ENCODE data around the gene COA1. TPM values are rescaled to one million over a fixed set of nuclear protein-coding genes. Genes with fewer than 3 reads are reported as not detected.

COA1 gene
- total and polyA plus RNA-seq, 2 donors (not counting 1 experiment from before 2014, with no cell fraction given), result 28.7 to 72.7 TPM

- Histone ChIP-seq H3K9ac (ENCODE audit: low read length) (no peak overlapping the region), H3K4me2 (replicated peaks; ENCODE audit: low read depth, low read length, poor library complexity, severe bottlenecking) (no peak overlapping the region), H3K27ac (ENCODE audit: low read length in 2 of 2) (peak overlapping the region in 1 of 2 donors; percentile 68), H3K4me1 (ENCODE audit: control insufficient read depth in 2 of 2, insufficient read depth in 2 of 2, low read length in 2 of 2) (peaks cover 28 to 34% of the 10 kb centered on the region in 2 donors), H3K79me2 (ENCODE audit: control insufficient read depth, insufficient read depth, low read length) (peaks cover 57% of the 10 kb centered on the region), H4K20me1 (ENCODE audit: control insufficient read depth, insufficient read depth, low read length, poor library complexity, severe bottlenecking) (peaks cover 15% of the 10 kb centered on the region), H3K9me3 (ENCODE audit: control extremely low read depth in 1 of 3, control insufficient read depth in 2 of 3, insufficient read depth in 1 of 3, low read length in 2 of 3) (peaks cover 0 to 4% (median 0%) of the 10 kb centered on the region in 3 donors), H3K27me3 (replicated peaks in 1 of 4; ENCODE audit: control extremely low read depth in 1 of 4, control insufficient read depth in 3 of 4, insufficient read depth in 4 of 4, low read length in 3 of 4) (no peaks in the 10 kb centered on the region), H3K36me3 (replicated peaks in 1 of 2; ENCODE audit: control extremely low read depth in 1 of 2, control insufficient read depth in 1 of 2, extremely low read depth in 1 of 2, insufficient read depth in 2 of 2, low read length in 1 of 2) (peaks cover 0 to 69% of the 10 kb centered on the region in 2 experiments), H2AFZ (ENCODE audit: insufficient read depth, low read depth, low read length, poor library complexity, severe bottlenecking) (no peak overlapping the region), H3K4me3 (ENCODE audit: control extremely low read depth in 1 of 5, extremely low read depth in 1 of 5, insufficient read depth in 1 of 5, low read depth in 2 of 5, low read length in 4 of 5) (no peak overlapping the region)
- no peak for TF ChIP-seq EZH2 (IDR thresholded peaks at IDR 0.05; ENCODE audit: borderline replicate concordance, insufficient read depth, low read depth, low read length, poor library complexity, severe bottlenecking)
- TF ChIP-seq CTCF (IDR thresholded peaks at IDR 0.05), result no peak
- ChIA-PET POLR2A (interaction anchor here (1.5 kb wide), 1 partner anchor 10 kb away, joined by 3 read pairs; no protein-coding TSS in a partner anchor), CTCF (interaction anchor here (1.7 to 2.5 kb wide), 3 partner anchors 17 to 67 kb away, joined by 7 to 13 read pairs (median 10); partner anchors contain the start of gene STK17A)
- ATAC-seq (ENCODE audit: low read depth) (no peak), DNase-seq (no peak)
- Mint-ChIP-seq H3K9me3 (ENCODE audit: insufficient read depth) (no peaks in the 10 kb centered on the region), H3K4me3 (no peak overlapping the region), H3K27me3 (no peaks in the 10 kb centered on the region), H3K4me1 (peaks cover 67% of the 10 kb centered on the region), H3K27ac (peak overlapping the region; percentile 75)
- whole genome bisulfite sequencing (ENCODE audit: insufficient coverage), result 93% methylated on average over 4 of the region's 4 CpGs
- intact Hi-C loops (cut with micrococcal nuclease), result no loop called here
Observed at GRCh38 chr7:43632746-43633145, 96.6 kb downstream of the COA1 start.

DNA sequence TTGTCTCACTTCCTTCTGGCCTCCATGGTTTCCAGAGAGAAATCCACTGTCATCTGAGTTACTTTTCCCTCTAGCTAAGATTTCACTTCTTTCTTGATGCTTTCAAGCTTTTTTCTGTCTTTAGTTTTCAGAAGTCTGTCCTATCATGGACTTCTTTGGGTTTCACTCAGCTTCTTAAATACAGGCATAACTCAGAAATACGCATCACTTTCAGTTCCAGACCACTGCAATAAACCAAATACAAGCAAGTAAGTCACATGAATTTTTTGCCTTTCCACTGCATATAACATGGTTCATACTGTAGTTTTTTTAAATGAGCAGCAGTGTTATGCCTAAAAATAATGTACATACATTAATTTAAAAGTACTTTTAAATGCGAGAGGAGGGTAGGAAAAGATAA, 97.8 kb downstream of the COA1 start:
- Histone ChIP-seq H3K4me2 (replicated peaks; ENCODE audit: low read depth, low read length, poor library complexity, severe bottlenecking) (no peak overlapping the region), H3K9ac (ENCODE audit: low read length) (no peak overlapping the region), H3K4me3 (ENCODE audit: control extremely low read depth in 1 of 5, extremely low read depth in 1 of 5, insufficient read depth in 1 of 5, low read depth in 2 of 5, low read length in 4 of 5) (no peak overlapping the region), H4K20me1 (ENCODE audit: control insufficient read depth, insufficient read depth, low read length, poor library complexity, severe bottlenecking) (peaks cover 15% of the 10 kb centered on the region), H3K36me3 (replicated peaks in 1 of 2; ENCODE audit: control extremely low read depth in 1 of 2, control insufficient read depth in 1 of 2, extremely low read depth in 1 of 2, insufficient read depth in 2 of 2, low read length in 1 of 2) (peaks cover 0 to 67% of the 10 kb centered on the region in 2 experiments), H3K4me1 (ENCODE audit: control insufficient read depth in 2 of 2, insufficient read depth in 2 of 2, low read length in 2 of 2) (peaks cover 17 to 23% of the 10 kb centered on the region in 2 donors), H3K79me2 (ENCODE audit: control insufficient read depth, insufficient read depth, low read length) (peaks cover 54% of the 10 kb centered on the region), H3K27me3 (replicated peaks in 1 of 4; ENCODE audit: control extremely low read depth in 1 of 4, control insufficient read depth in 3 of 4, insufficient read depth in 4 of 4, low read length in 3 of 4) (no peaks in the 10 kb centered on the region), H2AFZ (ENCODE audit: insufficient read depth, low read depth, low read length, poor library complexity, severe bottlenecking) (no peak overlapping the region), H3K27ac (ENCODE audit: low read length in 2 of 2) (peak overlapping the region in 1 of 2 donors; percentile 68), H3K9me3 (ENCODE audit: control extremely low read depth in 1 of 3, control insufficient read depth in 2 of 3, insufficient read depth in 1 of 3, low read length in 2 of 3) (peaks cover 0 to 4% (median 0%) of the 10 kb centered on the region in 3 donors)
- ATAC-seq (ENCODE audit: low read depth) (no peak), DNase-seq (no peak)
- Mint-ChIP-seq H3K4me3 (peak overlapping the region; percentile 17), H3K9me3 (ENCODE audit: insufficient read depth) (no peaks in the 10 kb centered on the region), H3K27me3 (no peaks in the 10 kb centered on the region), H3K4me1 (peaks cover 66% of the 10 kb centered on the region), H3K27ac (peak overlapping the region; percentile 77)
- no CpG with 5 or more reads among the region's 2 CpGs for WGBS (ENCODE audit: insufficient coverage)
- ChIA-PET CTCF (interaction anchor here (0.7 to 1.3 kb wide), 2 partner anchors 47 to 49 kb away, joined by 3 to 4 read pairs; partner anchors contain the start of gene STK17A), POLR2A (interaction anchor here (0.6 to 1.5 kb wide), 2 partner anchors 11 to 19 kb away, joined by 3 read pairs; no protein-coding TSS in a partner anchor)
- TF ChIP-seq EZH2 (IDR thresholded peaks at IDR 0.05; ENCODE audit: borderline replicate concordance, insufficient read depth, low read depth, low read length, poor library complexity, severe bottlenecking), result no peak
- no peak for TF ChIP-seq CTCF (IDR thresholded peaks at IDR 0.05)
- intact Hi-C loops (cut with micrococcal nuclease), result no loop called here
